GM19099 (cell line): ENCODE measurements around the gene HPSE2.

Experiments
- POLR2A ChIP-seq: IDR thresholded peaks from 3 replicates; pipeline ENCODE4 v1.6.1; 2011; ENCODE audit warnings: low read depth; ENCODE audit not compliant: insufficient read length; ENCODE audit errors: extremely low read depth

The HPSE2 gene

DNA sequence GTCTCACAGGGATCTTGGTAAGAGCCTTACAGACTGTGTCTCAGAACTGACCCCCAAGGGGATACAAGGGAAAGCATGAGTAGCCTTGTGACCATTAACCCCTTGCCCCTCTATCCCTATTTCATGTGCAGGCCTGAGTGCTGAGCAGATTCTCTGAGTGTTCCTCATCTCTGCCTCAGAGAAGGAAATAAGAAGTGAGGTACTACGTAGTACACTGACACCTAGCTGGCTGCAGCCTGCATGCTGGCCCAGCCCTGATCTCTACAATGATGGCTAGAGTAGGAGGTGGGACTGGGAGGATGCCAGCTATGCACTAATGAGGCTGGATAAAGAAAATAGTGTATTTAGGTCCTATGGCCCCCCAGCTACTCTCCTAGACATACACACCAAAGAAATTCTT is 614.0 kb downstream of the HPSE2 start:
- no peak for TF ChIP-seq POLR2A

DNA sequence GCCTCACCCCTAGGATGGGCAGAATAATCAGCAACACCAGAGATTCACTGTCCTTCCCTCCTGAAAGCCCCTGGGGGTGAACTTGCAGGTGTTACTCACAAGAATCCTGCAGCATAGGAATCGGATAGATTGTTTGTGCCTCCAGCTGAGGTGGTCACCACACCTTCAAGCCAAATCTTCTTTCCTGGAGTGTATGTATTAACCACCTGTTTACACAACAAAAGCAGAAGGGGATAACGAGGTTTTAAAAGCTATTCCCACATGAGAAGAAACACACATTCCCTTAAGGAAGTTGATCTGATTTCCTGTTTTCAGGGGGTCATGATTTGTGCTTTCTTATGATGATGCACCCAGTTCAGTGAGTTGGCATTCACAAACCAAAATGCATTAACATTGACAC is 615.1 kb downstream of the HPSE2 start:
- no peak for TF ChIP-seq POLR2A

DNA sequence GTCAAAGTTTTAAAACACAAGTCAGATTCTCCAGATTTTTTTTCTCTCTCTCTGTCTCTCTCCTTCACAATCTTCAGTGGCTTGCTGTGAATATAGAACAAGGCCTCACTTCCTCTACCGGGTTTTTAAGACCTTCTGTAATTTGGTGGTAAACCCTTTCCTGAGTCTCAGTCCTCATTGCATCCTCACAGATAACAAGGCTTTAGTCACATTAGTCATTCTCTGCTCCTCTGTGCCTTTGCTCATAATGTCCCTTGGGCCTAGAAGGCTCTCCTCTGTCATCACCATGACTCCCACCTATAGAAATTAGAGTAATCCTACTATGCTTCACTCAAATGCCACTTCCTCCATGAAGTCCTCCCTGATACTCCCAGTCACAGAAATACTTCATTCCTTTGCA is 616.2 kb downstream of the HPSE2 start:
- no peak for TF ChIP-seq POLR2A

DNA sequence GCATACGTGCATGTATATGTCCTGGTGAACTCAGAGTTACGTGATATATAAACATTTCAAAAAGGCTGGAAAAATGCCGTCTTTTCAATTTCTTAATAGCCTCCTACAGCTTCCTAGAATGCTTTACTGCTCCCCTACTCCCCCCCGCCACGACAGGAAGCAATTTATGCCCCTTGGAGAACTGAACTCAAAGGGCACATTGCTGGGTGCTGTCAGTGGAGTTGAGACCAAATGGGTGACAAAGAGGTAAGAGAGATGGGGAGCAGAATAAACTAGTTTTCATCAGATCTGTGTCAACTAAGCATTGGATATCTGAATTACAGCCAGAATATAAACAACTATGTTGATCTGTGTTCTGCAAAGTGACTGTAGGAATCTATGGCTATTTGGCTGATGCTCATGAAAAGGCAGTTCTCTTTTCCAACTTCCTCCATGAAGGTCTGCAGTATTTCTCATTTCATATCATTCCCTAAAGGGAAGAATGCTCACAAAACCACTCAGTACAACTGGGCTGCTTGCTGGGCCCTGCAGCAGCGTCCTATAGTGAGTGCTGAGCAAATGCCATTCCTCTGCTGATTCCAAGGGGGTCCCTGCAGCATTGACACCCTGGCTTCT is 617.6 kb downstream of the HPSE2 start:
- TF ChIP-seq POLR2A = no peak

DNA sequence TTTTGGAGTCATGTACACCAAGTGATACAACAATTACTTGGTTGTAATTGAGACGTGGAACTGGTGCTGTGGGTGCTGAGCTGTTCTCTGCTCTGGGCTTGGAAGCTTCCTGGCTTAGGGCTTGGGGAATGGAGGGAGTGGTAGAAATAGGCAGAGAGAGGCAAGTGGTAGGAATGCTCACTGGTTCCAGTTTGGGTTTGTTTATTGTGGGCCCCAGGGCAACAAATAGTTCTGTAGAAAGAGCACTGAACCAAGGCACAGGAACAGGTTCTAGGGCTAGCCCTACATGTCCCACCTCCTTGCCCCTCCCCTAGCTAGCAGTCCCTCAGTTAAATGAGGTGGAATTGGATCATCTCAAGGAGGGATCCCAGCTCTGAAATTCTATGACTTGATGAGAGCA is 622.2 kb downstream of the HPSE2 start:
- no peak for TF ChIP-seq POLR2A

DNA sequence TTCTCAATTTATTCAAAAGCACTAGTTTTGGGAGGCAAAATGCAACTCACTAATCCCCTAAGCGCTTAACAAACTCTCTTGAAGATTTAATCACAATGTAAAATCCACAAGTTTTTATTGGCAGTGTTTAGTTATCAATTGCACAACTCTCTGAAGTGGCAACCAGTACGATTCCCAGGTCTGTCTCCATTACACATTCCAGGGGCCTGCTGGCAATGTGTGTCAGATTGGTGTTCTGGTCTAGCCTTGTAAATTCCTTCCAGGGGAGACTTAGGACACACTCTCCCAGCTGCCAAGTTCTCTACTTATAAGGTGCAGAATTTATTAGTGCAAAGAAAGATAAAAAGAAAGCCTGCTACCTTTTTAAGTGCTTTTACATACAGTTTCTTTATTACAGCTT is 624.2 kb downstream of the HPSE2 start:
- TF ChIP-seq POLR2A = no peak

DNA sequence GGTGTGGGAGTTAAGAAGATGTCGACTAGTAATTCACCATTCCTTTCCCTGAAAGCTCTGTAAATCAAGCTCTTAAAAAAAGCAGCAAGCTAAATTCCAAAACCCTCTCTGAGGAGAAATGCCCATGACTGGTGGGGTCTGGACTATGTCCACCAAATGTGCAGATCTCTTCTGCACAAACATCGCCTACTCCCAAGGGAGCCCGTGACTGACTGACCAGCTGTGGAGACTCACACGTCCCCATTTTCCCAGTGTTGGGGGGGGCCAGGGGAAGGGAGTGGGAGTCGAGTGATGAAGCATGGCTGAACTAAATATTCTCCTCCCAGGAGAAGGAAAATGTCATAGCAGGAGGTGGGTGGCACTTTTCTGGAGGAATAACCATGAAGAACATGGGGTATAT is 624.8 kb downstream of the HPSE2 start:
- TF ChIP-seq POLR2A = no peak

DNA sequence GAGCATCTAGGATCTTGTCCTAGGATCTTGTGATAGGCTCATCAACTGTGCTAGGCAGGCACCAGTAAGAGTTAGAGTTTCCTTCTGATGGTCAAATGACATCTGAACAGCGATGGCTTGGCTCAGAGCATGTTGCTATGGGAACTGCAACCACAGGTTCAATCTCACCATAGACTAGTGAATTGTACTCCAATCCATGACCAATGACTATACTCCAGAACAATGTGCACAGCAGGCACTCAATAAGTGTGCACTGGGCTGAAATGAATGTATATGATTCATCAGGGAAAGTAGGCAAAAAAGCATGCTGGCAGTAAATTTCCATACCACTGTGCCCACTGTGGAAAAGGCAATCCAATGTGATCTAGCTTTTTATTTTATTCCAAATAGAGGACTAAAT is 625.4 kb downstream of the HPSE2 start:
- no peak for TF ChIP-seq POLR2A

DNA sequence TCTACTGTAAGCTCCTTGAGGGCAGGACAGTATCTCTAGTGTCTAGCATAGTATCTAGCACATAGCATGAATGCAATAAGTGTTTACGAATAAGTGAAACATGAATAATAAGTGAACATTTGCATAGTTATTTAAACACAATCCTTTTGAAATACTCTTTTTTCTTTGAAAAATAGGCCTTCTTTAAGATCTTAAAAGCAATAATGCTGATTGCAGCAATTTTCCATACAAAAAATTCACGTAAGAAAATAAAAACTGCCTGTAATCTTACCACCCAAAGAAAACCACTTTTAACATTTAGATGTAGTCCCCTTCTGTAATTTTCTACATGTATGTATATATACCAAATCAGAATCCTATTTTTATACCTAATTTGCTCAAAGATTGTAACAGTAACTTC is 626.4 kb downstream of the HPSE2 start:
- TF ChIP-seq POLR2A = no peak

DNA sequence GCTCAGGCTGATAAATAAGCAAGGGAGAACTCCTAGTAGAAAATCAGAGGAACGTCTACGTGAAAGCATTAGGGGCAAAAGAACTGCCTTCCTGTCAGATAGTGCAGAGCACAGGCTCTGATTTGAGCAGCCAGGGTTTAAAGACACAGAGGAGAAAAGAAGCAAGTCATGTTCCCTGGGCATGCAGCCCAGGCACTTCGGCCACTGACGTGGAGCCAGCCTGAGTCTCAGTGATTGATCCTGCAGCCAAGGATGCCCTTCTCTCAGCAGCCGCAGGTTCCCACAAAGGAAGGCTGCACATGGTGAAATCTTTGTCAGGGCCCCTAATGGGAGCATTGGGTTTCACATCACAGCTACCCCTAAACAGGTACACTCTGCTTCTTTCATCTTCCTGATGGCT is 627.2 kb downstream of the HPSE2 start:
- TF ChIP-seq POLR2A = no peak

DNA sequence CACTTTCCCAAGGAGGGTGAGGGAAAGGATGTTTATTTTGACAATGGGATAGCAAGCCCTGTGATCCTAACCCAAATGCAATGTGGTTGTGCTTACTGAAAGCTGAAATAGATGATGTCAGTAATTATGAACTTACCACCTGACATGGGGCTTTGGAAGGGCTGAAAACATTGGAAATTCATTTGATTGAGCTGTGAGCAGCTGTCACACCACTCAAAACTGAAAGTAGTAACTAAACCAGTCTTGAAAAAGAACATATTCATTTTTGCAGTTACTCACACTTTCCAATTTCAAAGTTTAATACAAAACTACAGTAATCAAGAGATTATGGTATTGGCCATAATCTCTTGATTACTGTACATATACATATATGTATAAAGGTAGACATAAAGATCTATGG is 633.4 kb downstream of the HPSE2 start:
- TF ChIP-seq POLR2A = no peak

DNA sequence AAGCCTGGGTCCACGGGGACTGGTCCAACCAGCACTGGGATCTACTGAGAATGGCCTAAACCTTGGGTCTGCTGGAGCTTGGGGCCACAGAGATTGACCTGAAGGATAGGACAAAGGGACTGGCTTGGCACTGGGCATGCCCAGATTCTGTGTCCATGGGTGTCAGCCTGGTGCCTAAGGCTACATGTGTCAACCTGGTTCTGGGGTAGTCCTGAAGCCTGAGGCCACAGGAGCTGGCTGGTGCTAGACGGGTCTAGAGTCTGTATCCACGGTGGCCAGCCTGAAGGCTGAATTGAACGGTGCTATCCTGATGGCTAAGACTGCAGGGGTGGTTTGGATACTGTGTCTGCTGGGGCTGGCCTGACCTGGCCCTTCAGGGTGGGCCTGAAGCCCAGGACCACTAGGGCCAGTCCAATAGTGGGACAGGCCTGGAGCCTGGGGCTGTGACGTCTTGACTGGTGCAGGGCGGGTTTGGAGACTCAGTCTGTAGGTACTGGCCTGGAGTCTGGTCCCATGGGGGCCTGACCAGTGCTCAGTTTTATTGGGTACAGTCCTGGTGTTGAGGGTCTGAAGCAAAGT is 636.5 kb downstream of the HPSE2 start:
- TF ChIP-seq POLR2A = no peak

DNA sequence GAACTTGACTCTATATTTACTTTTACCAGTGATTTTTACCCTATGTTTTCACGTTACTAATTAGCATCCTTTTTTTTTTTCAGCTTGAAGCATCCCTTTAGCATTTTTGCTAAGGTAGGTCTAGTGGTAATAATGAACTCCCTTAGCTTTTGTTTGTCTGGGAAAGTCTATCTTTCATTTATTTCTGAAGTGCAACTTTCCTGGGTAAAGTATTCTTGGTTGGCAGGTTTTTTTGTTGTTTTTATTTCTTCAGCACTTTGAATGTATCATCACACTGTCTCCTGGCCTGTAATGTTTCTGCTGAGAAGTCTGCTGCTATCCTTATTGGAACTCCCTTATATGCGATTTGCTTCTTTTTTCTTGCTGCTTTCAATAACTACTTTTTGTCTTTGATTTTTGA is 639.2 kb downstream of the HPSE2 start:
- no peak for TF ChIP-seq POLR2A

DNA sequence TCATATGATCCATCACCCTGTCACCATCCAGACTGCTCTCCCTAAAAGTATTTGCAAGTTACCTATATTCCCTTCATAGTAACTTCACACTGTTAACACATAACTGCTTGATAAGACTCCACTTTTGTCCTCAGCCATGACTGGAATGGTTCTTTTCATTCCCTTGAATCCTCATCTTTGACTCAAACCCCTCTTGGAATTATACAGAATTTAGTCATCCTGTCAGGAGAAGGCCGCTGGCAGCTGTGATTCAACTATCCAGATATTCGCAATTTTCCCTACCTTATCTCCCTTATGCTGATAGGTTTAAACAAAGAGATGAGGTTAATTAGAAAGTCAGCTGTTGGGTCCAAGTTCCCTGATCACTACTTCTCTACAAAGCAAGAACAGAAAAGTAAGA is 646.0 kb downstream of the HPSE2 start:
- TF ChIP-seq POLR2A = no peak

DNA sequence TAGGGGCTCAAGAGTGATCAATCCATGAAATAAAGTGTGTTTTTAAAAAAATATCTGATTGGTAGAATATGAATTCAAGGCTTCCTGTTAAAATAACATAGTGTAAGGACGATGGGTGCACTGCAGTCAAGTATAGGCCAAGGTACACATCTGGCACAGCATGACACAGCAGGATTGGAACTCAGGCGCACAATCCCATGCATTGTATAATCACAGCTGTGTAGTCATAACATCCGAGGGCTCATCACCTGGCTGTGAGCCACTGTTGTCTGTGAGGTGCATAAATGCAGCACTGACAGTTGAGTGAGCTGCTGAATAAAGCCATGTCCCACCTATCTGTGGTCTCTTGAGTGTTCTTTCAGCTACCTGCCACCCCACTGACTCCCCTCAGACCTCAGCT is 646.6 kb downstream of the HPSE2 start:
- no peak for TF ChIP-seq POLR2A

DNA sequence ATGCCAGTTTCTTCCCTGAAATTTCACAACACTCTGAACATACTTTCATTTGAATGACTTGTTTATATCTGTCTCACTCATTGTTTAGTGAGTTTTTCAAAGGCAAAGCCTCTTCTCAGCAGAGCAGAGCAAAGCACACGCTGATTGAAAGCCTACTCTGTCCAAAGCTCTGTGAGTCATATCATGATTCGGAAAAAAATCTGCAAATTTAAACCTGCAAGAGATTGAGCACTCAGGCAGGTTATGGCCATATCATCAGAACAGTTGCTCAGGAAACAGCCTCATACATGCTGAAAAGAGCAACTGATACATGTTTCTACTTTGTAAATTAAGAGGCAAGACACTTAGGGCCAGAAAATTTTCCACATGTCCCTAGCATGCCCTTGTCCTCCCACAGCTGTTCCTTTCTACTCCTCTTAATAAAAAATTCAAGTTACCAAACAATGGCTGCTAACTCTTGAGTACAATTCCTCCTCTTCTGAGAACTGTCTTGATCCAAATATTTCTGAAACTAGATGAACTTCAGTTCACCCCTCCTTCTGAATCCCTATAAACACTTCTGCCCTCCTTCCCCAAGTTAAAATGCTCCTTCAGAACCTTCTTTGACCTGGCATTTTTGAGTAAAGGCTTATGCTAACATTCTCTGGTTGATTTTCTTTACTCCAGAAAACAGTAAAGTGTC is 648.4 kb downstream of the HPSE2 start:
- TF ChIP-seq POLR2A = no peak

DNA sequence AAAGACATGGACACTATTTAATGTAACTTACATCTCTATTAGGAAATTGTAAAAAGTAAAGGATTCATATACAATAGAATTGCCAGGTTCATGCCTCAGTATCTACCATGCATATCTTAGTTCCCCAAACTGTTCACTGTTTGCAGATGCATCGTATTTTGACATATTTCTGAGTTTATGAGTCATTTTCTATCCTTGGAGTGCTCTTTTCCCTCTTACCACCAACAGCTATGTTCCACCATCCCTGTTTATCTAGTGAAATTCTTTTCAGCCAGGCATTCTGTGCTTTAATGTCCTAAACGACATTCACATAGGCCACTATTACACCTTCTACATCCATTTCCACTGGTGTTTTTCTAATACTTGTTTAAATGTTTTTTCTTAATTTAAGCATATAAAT is 649.6 kb downstream of the HPSE2 start:
- TF ChIP-seq POLR2A = no peak

DNA sequence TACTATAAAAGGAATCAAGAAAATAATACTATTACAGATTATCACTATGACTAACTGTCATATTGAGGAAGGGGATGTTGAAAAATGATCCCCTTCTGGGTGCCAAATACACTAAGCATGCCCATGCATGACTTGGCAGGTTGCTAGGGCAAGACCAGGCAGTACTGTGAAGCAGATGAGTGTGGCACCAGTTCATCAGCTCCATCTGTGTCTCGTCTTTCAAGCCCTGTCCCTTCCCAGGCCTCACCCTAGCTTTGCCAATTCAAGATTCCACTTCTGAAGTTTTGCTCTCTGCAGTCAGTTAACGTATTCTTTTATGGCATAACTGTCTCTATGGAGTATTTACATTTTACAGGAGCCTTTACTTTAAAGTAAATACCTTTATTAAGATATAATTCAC is 653.3 kb downstream of the HPSE2 start:
- TF ChIP-seq POLR2A = no peak

DNA sequence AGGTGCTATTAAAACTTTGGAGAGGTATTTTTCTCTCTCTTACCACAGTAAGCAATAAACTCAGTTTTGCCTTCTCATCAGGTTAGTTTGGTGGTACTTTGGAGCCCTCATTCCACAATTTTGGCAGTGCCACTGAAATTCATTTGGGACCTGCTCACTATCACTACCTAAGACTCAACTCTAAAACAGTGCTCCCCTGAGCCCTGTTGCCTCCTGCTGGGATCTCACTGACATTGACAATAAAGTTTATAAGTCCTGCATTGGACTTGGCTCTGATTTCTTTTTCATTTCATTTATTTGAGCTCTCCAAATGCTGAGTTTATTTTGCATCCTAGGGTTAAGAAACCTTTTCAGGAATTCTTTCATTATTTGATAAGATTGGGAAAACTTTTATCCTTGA is 658.1 kb downstream of the HPSE2 start:
- TF ChIP-seq POLR2A = no peak
